ENCODE measurements around the gene GRAP2.
A peak's percentile ranks its signal among the peaks of the same experiment; 100 is the strongest.

GRAP2 gene

DNA sequence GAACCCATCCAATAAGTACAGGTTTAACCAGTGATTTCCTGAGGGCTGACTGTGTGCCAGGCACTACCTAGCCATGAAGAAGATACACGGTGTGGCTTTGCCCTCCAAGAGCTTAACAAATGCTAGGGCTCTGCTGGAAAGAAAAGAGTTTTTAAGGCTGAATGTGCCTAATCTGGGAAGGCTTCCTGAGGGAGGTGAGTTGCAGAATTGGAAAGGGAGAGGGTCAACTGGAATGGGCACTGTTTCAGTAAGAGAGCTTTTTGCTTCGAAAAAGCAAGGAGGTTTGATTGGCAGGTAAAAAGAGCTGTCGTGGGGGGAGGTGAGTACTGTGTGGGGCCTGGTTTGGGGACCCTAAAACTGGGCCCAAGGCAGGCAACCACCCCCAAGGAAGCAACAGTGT is 96.5 kb downstream of the GRAP2 start:
- no peak for DNase-seq

DNA sequence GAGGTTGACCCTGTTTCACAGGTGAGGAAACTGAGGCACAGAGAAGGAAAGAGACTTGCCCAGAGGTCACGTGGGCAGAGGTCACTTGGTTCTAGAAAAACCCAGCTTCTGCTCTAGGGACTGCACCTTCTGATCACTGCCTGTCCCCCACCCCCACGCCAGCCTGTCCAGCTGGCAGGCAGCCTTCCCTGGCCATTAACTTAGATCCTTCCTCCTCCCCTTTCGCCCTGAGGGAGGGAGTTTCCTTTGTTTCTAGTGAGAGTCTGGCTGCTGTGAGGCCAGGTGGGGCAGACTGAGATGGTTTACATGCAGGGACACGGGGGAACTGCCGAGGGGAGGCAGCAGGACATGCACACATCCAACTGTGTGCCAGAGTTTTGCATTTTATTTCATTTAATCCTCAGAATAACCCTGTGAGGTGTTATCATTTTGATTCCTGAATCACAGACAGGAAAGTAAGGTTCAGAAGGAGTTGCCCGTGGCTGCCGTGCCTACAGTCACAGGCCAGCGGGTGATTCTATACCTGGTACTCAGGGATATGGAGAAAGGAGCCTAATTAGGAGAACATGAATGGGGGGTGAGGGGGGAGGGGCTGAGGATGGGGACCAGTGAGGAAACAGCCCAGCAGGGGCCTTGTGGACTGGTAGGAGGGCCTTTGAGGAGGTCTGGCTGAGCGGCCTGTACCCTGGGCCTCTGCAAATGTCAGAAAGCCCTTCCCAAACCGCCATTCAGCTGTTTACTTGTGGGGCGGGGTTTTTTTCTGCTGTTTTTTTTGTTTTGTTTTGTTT is 97.2 kb downstream of the GRAP2 start:
- DNase-seq, result peak; percentile 94

DNA sequence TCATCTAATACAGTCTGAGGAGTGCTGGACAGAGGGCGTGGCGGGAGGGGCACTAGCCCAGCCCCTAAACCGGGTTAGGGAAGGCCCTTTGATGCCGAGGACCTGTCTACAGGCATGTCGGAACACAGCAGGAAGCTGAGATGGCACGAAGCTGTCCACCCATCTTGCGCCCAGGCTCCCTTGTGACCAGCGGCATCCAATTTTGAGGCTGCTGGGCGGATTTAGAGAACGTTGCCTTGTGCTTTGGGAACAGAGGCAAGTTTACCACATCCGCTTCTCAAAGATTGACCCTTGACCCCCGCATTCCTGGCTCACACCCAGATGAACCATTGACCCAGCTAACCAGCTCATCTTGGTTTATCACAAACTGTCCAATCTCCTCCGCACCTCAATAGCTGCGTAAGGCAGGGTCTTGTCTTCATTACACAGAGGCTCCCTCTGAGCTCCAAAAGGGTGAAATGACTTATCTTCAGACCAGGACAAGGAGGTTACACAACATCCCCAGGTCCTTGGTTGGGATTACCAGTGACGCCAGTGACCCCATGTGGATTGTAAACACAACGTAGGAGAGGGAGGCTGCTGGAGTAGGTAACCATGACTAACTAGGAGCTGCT is 98.4 kb downstream of the GRAP2 start:
- peak; percentile 20 for DNase-seq

DNA sequence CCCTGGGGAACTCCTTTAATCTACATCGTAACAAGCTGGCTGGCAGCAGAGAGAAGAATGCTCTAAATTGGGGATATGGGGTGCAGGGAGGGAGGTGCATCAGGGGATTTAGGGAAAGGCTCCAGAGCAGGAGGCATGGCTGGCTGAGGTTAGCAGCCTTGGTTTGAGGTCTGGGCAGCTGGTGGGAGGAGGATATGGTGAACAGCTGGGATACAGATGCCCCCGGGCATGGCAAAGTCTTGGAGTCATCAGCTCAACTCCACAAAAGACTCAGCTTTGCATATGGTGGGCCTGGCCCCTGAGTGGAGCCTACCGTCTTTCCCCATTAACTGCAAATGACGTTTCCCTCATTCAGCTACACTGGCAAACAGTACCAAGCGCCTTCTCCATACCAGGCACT is 99.3 kb downstream of the GRAP2 start:
- DNase-seq, result no peak

DNA sequence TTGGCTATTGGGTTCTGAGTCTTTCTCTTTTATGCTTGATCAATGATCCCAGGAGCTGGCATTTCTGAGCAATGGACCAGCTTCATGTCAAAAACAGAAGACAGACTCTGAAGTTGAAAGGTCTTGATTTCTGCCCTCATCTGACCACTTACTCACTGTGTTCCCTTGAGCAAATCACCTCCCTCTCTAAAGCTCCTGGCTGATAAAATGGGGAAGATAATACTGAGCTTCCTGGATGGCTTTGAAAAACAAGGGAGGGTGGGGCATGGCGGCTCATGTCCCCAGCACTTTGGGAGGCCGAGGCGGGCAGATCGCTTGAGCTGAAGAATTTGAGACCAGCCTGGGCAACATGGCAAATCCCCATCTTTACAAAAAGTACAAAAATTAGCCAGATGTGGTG is 100.2 kb downstream of the GRAP2 start:
- no peak for DNase-seq

DNA sequence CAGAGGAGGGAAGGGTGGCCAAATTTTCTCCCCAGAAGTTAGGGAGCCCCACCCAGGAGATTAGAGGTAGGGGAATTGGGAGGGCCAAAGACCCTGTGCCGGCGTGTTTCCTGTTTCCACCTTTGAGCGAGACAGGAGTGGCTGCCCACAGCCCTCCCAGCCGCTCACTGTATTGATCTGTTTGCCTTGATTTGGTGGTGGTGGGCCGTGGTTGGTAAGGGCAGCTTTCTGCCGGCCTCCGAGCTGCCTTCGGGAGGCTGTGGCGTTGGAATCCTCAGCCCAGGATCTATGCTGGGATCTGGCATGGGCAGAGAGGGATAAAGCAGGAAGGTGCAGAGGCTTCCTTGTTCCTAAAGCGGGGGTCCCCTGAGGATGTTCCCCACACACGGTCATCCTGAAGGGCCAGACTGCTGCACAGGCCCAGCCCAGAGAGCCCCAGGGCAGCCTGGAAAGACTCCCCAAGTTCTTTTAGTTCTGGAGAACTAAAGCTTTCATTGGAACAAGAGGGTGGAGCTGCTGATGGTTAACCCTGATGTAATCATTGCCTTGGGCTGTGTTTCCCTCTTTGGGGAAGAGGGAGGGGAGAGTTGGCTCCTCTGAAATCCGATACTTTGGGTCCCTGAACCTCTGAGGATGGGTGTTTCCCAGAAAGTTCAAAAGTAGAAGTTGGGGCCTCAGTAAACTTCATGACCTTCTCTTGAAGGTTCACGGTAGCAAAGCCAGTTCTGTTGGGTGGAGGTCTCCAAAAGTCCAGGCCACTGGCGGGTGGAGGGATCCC is 101.1 kb downstream of the GRAP2 start:
- DNase-seq, result no peak

DNA sequence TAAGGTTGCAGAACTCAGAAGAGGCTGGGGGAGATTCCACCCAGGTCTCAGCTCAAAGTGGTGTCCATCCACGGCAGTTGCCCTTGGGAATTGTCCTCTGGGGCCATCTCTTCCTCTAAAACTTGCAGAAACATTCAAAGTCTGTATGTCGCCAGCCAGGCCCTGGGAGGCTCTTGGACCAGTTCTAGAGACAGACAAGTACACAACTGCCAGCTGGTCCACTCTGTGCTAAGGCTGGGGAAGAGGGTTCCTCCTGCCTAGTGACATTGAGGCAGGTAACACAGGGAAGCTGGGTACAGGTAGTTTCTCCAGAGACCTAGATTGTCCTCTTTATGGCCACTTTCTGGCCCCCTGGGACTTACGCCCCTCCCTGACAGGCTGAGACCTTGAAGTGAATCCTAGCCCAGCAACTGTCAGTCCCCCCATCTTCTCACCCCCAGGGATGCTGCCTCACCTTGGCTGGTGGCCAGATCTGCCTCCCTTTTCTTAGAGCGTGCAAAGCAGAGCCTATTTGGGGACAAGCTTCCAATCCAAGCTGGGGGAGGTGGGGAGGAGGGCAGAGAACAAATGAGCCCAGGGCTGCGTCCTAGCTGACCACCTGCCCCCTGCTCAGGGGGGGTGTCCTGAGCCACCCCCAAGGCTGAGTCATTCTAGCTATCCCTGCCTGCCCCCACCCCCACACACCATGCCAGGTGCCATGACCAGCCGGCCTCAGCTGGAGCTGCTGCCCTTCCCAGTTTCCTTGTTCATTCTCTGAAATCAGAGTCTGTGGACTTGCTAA is 102.2 kb downstream of the GRAP2 start:
- DNase-seq, result peak; percentile 74

DNA sequence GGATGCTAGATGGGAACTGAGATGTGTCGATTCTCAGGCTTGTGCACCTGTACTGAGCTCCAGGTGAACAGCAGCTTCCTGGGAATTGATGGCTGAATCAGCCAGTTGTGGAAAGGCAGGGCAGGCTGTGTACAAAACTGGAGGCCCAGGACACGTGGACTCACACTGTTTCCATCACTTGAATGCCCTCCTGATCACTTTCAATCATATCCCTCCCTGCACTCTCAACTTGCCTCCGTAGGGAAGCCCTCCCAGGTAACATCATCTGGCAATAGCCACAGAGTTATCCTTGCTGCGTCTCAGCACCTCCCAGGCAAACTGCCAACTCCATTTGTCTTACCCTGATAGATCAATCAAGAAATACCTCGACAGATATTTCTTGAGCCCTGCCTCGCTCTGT is 104.0 kb downstream of the GRAP2 start:
- peak; percentile 67 for DNase-seq

DNA sequence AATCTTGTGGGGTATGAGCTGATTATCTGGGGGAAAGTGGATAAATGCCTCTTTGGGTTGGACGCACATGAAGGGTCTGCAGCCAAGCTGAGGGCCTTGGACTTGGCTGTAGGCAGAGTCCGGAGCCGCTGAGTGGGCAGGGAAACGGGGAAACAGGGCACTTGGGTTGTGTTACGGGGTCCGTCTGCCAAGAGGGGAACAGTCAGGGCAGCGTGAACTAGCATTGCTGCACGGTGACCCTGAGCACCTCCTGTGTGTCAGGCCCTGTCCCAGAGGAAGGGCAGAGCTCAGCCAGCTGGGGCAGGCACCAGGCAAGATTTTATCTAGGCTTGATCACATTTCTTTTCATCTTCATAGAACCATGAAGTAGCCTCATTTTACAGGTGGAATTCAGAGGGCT is 105.8 kb downstream of the GRAP2 start:
- no peak for DNase-seq

DNA sequence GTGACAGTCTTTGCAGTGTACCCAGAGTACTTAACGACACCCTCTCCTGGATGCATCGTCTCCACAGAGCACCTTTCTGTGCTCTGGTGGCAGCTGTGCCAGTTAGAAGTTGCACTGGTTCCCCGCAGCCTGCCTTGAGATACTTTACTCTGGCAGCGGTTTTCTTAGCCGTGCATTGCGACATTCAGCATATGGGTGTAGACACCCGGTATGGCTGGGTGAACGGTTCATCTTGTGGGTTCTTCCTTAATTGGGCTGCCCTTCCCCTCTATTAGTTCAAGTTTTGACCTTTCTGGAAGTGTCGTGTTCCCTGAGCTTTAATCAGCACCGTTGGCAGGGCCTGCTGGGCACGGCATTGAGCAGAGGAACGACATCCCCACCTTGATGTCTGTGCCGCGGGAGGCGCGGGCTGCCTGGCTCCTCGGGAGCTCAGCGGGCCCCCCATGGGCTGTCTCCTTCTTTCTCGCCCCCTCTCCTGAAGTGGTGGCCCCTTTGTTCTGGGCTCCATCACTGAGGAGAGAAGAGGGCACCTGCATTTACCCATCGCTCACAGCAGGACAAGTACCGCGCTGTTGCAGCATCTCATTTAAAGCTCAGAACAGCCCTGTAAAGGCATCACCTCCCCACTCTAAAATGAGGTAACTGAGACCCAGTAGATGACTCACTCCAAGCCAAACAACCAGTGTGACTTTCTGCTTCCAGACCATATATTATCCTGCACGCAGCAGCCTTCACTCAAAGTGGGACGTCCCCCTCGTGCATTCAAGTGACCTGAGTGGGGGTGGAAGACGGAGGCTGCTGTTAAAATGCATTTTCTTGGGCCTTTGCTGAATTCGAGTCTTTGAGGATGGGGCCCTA is 107.2 kb downstream of the GRAP2 start:
- DNase-seq, result no peak

DNA sequence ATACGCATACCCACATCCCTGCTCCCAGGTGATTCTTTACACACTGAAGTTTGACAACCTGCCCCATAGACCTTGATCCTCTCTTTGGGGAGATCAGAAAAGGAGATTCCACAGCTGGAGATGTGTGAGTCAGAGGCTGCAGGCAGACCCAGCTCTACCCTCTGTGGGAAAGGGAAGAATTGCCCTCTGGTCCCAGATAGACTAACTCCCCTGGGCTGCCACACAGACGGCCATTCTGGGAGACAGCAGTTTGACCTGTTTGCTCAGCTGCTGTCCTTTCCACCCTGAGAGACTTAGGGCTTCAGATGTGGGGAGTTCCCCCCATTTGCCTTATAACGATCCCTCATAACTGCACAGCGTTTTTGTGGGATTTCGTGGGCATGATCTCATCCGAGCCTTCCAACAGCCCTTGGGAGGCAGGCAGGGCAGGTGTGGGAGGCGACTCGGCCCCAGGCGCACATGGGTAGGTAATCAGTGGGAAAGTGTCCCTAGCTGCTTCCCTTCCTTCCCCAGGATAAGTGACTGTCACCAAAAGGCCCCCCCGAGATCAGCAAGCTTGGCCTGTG is 107.9 kb downstream of the GRAP2 start:
- no peak for DNase-seq

DNA sequence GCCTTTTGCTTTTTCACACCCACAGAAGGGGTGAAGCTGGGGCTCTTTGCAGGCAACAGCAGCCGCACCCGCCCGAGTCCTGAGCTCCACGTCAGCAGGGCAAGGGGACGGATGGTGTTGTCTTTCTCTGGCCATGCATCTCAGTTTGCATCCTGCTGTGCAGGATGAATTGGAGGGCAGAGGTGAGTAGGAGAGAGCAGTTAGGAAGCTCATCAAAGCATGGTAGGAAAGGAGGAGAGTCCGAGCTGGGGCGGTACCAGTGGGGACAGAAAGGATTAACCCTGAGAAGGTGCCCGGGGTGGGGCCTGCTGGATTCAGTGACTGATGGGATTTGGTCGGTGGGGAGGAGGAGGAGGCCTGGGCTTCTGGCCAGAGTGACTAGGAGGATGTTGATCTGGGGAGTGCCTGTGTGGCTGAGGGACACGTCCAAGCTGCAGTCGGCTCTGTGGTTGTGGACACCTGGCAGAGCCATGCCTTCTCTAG is 108.4 kb downstream of the GRAP2 start:
- DNase-seq, result peak; percentile 87

DNA sequence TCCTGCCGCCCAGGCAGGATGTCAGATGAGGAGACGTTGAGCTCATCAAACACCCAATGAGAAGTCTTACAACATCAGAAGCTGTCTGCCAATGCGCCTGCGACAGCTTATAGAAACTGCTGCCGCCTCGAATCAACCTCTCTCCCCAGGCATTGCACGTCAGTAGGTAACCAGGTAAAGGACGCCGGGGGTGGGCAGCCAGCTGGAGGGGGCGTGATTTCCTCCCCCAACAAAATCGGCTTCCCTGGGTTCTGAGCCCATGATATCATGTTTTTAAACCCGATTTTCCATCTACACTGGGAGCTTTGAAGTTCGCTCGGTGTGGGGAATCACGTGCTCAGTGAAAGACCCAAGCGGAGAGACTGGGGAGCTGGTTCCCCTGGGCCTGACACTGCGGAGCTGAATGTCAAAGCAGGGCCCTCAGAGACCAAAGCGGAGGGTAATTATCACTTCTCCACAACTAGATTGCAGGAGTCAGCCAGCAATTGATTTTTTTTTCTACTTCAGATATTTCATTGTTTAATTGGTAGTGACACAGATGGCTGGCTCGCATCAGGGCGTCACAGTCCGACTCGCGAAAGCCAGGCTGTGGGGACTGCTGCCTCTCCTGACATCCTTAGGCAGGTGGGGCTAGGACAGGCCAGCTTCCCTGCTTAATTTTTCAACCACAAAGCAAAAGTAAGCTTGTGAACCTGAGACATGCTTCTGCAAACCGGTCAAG is 109.2 kb downstream of the GRAP2 start:
- peak; percentile 77 for DNase-seq

DNA sequence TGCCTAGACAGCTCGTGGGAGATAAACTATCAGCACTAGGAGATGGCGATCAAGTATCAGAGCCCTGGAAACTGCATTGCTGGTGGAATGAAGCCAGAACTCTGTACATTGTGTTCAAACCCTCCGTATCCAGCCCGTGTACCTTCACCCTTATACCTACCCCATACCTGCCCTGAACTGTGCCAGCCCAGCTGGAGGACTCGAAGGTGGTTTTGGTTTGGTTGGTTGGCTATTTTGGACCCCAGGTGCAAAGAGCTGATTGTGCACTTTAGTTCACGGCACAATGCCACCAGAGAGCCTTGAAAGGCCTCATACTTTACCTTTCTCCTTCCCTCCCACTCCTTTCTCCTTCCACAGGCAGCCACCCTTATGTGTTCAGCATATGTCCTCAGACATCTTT is 109.9 kb downstream of the GRAP2 start:
- no peak for DNase-seq

DNA sequence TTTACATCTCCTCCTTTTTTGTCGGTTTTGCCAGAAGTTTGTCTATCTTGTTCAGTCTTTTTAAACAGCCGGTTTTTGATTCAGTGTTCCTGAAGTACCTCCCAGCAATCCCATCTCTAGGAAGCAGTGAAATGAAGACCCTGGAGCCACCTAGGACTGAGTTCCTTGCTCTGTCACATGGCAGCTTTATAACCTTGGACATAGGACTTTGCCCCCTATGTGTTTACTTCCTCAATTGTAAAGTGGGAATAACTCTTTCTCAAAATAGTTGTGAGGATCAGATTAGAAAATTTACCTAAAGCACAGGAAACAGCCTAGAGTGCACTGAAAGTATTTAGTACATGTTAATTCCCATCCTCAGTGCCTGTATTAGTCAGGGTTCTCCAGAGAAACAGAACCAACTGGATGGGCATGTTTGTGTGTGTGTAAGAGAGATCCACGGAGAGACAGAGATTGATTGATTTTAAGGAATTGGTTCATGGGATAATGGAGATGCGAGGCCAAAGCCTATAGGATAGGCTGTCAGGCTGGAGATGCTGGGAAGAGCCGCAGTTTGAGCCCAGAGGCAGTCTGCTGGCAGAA is 113.9 kb downstream of the GRAP2 start:
- no peak for DNase-seq

DNA sequence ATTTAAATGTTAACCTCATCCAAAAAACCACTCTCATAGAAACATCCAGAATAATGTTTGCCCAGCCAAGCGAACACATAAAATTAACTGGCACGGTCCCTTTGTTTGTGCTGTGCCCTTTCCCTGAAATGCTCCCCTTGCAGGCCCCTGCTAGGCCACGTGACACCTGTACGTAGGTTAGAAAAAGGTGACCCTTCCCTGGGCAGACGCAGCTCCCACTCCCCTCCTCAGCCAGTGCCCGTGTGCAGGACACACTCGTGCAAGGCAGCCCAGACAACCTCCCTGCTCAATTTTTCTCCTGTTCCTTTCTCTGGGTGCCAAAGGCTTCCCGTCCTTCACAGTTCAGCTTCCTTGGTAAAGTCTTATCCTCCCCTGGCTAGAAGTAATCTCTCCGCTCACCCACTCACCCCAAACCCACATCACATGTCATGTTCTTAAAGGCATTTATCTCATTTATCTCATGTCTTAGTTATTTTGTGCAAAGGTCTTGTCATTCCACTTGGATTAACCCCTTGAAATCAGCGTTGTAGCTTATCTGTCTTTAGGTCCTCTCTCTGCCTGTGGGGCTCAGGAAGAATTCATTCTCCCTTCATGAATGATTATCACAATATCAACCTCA is 114.6 kb downstream of the GRAP2 start:
- DNase-seq, result no peak

DNA sequence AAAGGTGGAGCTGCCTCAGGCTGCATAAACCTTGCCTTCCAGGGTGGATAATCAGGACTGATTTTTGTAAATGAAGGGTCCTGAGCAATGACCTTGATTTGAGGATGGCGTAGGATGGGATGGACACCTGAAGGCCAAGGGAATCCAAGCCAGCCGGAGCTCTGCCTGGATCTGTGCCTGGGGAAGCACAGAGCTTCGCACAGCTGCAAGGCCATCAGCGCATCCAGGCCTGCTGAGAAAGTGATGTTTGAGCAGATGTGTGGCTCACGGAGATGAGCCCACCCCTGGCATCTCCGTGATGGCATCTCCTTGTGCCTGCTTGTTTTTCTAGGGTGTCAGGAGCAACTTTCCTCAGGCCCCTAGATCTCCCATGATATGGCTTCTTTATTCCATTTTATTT is 117.2 kb downstream of the GRAP2 start:
- DNase-seq, result no peak

DNA sequence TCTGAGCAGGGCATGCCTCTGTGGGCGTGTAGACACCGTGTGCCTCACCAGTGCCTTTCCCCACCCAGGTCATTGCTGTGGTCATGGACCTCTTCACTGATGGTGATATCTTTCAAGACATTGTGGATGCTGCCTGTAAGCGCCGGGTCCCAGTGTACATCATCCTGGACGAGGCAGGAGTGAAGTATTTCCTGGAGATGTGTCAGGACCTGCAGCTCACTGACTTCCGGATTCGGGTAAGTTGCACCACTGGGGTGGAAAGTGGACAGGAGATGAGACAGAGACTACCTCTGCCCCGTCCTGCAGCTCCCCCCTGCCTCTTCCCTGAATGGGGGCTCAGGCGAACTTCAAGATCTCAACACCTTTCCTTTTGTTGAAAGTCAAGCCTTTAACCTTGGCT is 118.2 kb downstream of the GRAP2 start:
- no peak for DNase-seq

DNA sequence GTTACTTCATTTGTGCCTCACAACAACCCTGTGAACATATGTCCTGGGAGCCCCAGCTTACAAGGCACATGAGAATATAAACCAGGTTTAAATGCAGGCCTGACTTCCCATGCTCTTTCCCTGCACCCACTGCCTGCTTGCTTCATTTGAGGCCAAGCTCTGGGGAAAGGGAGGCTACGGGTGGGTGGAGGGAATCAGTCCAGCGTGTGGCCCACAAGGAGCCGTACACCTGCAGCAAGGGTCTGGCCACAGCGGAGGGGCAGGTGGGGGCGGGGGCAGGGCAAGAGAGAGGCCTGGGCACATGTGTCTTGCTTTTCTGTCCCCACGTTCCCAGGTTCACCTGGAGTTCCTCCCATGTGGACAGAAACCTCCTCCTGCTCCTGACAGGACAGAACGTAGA is 120.1 kb downstream of the GRAP2 start:
- DNase-seq, result peak; percentile 85

DNA sequence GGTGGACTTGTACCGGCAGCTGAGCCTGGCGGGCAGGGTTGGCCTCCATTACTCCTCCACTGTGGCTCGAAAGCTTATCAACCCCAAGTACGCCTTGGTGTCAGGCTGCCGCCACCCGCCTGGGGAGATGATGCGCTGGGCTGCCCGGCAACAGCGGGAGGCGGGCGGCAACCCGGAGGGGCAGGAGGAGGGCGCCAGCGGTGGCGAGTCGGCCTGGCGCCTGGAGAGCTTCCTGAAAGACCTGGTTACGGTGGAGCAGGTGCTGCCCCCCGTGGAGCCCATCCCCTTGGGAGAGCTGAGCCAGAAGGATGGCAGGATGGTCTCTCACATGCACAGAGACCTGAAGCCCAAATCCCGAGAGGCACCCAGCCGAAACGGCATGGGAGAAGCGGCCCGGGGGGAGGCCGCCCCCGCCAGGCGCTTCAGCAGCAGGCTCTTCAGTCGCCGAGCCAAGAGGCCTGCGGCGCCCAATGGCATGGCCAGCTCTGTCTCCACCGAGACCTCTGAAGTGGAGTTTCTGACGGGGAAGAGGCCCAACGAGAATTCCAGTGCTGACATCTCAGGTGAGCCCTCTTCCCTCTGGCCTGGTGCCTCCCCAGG is 120.6 kb downstream of the GRAP2 start:
- DNase-seq, result peak; percentile 98
